Esophagus squamous epithelium (tissue), 4 donors: ENCODE results near the gene DACT2.

Experiments
- POLR2A ChIP-seq, 4 donors: fragments of 450-650 bp; IDR thresholded peaks; one replicate each; pipeline ENCODE4 v1.6.1; 2017; ENCODE audit warnings: antibody characterized with exemption in 4 of 4, mild to moderate bottlenecking in 4 of 4, moderate library complexity in 3 of 4
- TF ChIP-seq, protein P1 (sequence below), 6 experiments: fragments of 450-650 bp in 4 of 6; fragments of 200-600 bp in 2 of 6; sonication (generic) in 2 of 6; IDR thresholded peaks; one replicate each; pipeline ENCODE4 v1.5.1; 2016 to 2019; ENCODE audit warnings: antibody characterized with exemption in 6 of 6, mild to moderate bottlenecking in 4 of 6, moderate library complexity in 4 of 6

DNA sequence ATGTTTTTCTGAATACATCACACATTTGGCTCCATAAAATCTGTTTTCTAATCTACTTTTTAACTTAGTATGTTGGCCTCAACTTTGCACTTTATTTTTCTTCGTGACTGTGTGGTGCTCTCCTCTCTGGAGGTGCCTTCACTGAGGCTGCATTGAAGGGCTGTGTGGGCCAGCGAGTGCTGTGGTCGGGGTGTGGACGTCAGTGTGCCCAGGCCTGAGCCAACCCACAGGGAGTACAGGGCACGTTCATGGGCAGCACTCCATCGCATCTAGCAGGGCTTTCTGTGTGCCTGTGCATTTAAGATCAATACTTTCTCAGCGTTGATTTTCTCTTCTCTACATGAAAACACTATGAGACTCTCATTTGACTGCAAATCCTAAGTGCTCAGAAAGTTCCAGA, 37.8 kb downstream of the DACT2 start:
- TF ChIP-seq, protein P1, sequence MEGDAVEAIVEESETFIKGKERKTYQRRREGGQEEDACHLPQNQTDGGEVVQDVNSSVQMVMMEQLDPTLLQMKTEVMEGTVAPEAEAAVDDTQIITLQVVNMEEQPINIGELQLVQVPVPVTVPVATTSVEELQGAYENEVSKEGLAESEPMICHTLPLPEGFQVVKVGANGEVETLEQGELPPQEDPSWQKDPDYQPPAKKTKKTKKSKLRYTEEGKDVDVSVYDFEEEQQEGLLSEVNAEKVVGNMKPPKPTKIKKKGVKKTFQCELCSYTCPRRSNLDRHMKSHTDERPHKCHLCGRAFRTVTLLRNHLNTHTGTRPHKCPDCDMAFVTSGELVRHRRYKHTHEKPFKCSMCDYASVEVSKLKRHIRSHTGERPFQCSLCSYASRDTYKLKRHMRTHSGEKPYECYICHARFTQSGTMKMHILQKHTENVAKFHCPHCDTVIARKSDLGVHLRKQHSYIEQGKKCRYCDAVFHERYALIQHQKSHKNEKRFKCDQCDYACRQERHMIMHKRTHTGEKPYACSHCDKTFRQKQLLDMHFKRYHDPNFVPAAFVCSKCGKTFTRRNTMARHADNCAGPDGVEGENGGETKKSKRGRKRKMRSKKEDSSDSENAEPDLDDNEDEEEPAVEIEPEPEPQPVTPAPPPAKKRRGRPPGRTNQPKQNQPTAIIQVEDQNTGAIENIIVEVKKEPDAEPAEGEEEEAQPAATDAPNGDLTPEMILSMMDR (IDR thresholded peaks at IDR 0.05): no peak
- no peak for TF ChIP-seq POLR2A (IDR thresholded peaks at IDR 0.05)
